GM12875 (cell line): Measurements from ENCODE around the gene INTU.

Experiments
- H3K4me3 ChIP-seq: one replicate; pipeline ENCODE4 v1.5.1; 2011; ENCODE audit warnings: low read depth, low read length, control low read depth
- CTCF ChIP-seq: IDR thresholded peaks from 2 replicates; pipeline ENCODE4 v1.5.1; 2011; ENCODE audit warnings: low read depth, mild to moderate bottlenecking, control low read depth, inconsistent platforms, low read length, moderate library complexity, borderline replicate concordance; ENCODE audit not compliant: insufficient read depth

Gene INTU

GRCh38 chr4:127698789-127699200, 66.0 kb downstream of the INTU start:
- H3K4me3 ChIP-seq = no peak overlapping the region
- no peak for TF ChIP-seq CTCF

- no peak for TF ChIP-seq CTCF
- no peak overlapping the region for H3K4me3 ChIP-seq
Measured at GRCh38 chr4:127708985-127709384, 76.2 kb downstream of the INTU start.

GRCh38 chr4:127709456-127709855, 76.7 kb downstream of the INTU start:
- no peak for TF ChIP-seq CTCF
- H3K4me3 ChIP-seq = no peak overlapping the region

- no peak for TF ChIP-seq CTCF
- H3K4me3 ChIP-seq = no peak within 1 kb of the TSS
Measured at GRCh38 chr4:127730142-127730913, 97.6 kb downstream of the INTU start, which contains the start of gene SLC25A31. Gene SLC25A31 (plus strand): TSS chr4:127730400. CDS start chr4:127730546, 146 bp downstream.

GRCh38 chr4:127731406-127731805, 98.6 kb downstream of the INTU start:
- TF ChIP-seq CTCF = no peak
- no peak overlapping the region for H3K4me3 ChIP-seq

- H3K4me3 ChIP-seq = no peak overlapping the region
- no peak; the same call in 1 of the 2 replicates for TF ChIP-seq CTCF
Measured at GRCh38 chr4:127732623-127733328, 100.0 kb downstream of the INTU start.
